SK-MEL-5 (cell line): Measurements from ENCODE around the gene APOL1. TPM values are rescaled to one million over a fixed set of nuclear protein-coding genes. Genes with fewer than 3 reads are reported as not detected.

ENCODE experiments used
- DNase-seq: peaks from one replicate; pipeline ENCODE4 v3.0.0-alpha.2; 2016; ENCODE audit warnings: low read depth, low spot score
- in situ Hi-C: cut with HindIII; loops from 2 replicates; pipeline ENCODE4 v1.10.0; 2016; ENCODE audit warnings: low sequenced_read_pairs, high pct_unique_total_duplicates, low pct_unique_long_range_greater_than_20kb
- small RNA-seq, 2 experiments: library from RNA; depleted of rRNA; stranded (forward); fragments of <200 nt; gene quantifications; one replicate each; pipeline ENCODE3, GENCODE V24; 2014
- total RNA-seq: library from RNA; depleted of rRNA; stranded (reverse); fragments of >200 nt; shearing (Covaris generic); gene quantifications from 2 replicates; pipeline ENCODE4 v1.2.3, GENCODE V29; 2014; rRNA removed

Gene APOL1
- total RNA-seq, 1 experiment from 2014 or later = 2.6 TPM

DNA sequence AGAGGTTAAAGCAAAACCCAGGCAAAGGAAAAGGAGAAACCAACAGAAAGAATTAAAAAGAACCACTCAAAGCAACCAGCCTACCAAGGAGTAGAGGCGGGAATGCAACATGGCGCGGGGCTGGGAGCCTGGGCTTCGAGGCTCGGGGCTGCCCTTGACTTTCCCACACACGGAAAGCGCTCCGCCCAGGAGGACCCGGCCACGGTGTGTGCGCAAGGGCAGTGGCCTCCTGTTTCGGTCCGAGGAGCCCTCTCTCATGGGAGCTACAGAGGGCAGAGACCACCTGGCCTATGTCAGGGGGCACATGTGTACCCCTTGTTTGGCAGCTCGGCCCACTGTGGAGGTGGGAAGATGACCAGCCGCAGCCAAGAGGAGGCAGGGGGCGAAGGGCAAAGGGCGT is 55.9 kb downstream of the APOL1 start:
- in situ Hi-C loops = no loop called here

DNA sequence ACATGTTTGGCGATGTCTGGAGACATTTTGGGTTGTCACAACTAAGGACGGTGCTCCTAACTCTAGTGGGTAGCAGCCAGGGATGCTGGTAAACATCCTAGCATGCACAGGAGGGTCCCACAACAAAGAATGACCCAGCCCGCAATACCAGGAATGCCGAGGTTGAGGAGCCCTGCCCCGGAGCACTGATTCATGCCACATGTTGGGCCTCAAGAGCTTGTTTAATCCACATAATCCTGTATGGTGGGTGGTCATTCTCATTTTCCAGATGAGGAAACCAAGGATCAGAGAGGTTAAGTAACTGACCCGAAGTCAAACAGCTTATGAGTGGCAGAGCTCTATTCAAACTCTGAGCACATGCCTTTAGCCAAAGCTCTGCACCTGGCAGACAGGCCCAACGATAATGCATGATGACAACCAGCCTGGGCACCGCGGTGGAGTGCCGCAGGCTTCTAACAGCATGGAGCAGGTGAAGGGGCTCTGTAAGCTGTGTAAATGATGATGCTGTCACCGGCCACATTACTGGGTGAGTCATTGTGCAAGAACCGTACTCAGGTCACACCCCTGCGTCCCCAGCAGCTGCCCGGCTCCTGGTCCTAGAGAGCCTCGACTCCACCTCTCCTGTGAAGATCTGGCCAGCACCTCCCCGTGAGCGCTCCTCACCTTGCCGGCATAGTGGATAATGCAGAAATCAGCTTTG is 58.6 kb downstream of the APOL1 start:
- in situ Hi-C loops = no loop called here
- DNase-seq = no peak

More for the DNA sequence above, 55.9 kb downstream of the APOL1 start:
- DNase-seq = no peak

DNA sequence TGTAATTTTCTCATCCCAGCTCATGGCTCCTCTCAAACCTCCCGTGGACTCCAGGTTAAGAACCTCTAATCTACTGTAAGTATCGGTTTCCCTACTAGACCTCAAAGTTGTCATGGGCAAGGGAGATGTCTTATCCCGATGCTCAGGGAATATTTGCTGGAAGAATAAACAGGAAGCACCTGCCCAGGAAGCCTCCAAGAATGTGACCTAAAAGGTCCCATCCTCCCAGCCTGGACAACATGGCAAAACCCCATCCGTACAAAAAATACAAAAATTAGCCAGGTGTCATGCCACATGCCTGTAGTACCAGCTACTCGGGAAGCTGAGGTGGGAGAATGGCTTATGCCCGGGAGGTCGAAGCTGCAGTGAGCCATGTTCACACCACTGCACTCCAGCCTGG is 62.4 kb downstream of the APOL1 start:
- no peak for DNase-seq
- in situ Hi-C loops = no loop called here

DNA sequence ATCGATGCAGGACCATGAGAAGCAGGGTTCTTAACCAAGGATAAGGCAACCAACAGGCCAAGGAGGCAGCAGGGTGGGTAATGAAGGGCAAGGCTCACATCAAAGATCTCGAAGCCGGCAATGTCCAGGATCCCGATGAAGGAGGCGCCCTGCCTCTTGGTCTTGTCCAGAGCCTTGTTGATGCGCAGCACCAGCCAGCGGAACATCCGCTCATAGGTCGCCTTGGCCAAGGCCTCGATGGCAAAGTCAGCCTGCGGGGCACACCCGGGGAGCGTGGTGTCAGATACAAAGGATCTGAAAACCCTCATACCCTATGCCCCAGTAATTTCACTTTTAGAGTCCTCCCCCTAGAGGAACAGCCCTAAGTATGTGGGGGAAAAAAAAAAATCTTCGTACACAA is 63.5 kb downstream of the APOL1 start:
- in situ Hi-C loops = no loop called here

More for the DNA sequence above, 63.5 kb downstream of the APOL1 start:
- DNase-seq = no peak

Small RNAs within 50 kb of the gene (small RNA-seq; reads per million reads assigned to genes)
- gene MIR6819 = 0 reads per million in 2 experiments

Other genes with a start within 250 kb of the APOL1 start
- gene RBFOX2, start 224.3 kb upstream of the APOL1 start, total RNA-seq = 53.6 and 57.0 TPM in 2 replicates
- gene APOL3, start 92.4 kb upstream of the APOL1 start, total RNA-seq = 0.18 TPM in 1 of 2 replicates, not detected in the other
- gene APOL4, start 51.3 kb upstream of the APOL1 start, total RNA-seq = not detected in 2 replicates
- 29.8 and 36.4 TPM in 2 replicates for gene APOL2, start 13.6 kb upstream of the APOL1 start, total RNA-seq
- gene MYH9, start 134.8 kb downstream of the APOL1 start, total RNA-seq = 69.7 and 99.6 TPM in 2 replicates
- 26.9 and 37.1 TPM in 2 replicates for gene TXN2, start 228.5 kb downstream of the APOL1 start, total RNA-seq